HG03439 (cell line): Measurements from ENCODE around the gene ARHGAP10.
"Not testable (repeated sequence)": the region's sequence is repeated elsewhere in the genome, so short reads cannot be mapped to it uniquely, and the experiment has no call there.

Source experiments
- ATAC-seq: cut with Tn5 transposase; IDR thresholded peaks from one replicate; pipeline ENCODE4 v1.9.1; 2021; ENCODE audit warnings: mild to moderate bottlenecking, moderate library complexity; ENCODE audit not compliant: unreplicated experiment

Gene ARHGAP10

GRCh38 chr4:147791341-147791740, 59.5 kb downstream of the ARHGAP10 start:
- no peak for ATAC-seq

GRCh38 chr4:147791865-147792264, 60.0 kb downstream of the ARHGAP10 start:
- ATAC-seq = no peak

GRCh38 chr4:147793569-147794313, 61.9 kb downstream of the ARHGAP10 start:
- ATAC-seq = no peak

GRCh38 chr4:147794314-147794680, 62.4 kb downstream of the ARHGAP10 start:
- ATAC-seq = no peak

GRCh38 chr4:147794787-147795413, 63.0 kb downstream of the ARHGAP10 start:
- peak; percentile 53 for ATAC-seq

- ATAC-seq = not testable (repeated sequence)
Measured at GRCh38 chr4:147799057-147799456, 67.2 kb downstream of the ARHGAP10 start.

GRCh38 chr4:147799986-147800555, 68.2 kb downstream of the ARHGAP10 start:
- ATAC-seq = peak; percentile 98

GRCh38 chr4:147801820-147802219, 69.9 kb downstream of the ARHGAP10 start:
- no peak for ATAC-seq

- ATAC-seq = no peak
Measured at GRCh38 chr4:147802346-147802745, 70.5 kb downstream of the ARHGAP10 start.

- no peak for ATAC-seq
Measured at GRCh38 chr4:147805946-147806345, 74.1 kb downstream of the ARHGAP10 start.

- ATAC-seq = no peak
Measured at GRCh38 chr4:147808447-147808846, 76.6 kb downstream of the ARHGAP10 start.

GRCh38 chr4:147809211-147809610, 77.3 kb downstream of the ARHGAP10 start:
- ATAC-seq = no peak

- ATAC-seq = no peak
Measured at GRCh38 chr4:147811878-147812277, 80.0 kb downstream of the ARHGAP10 start.

GRCh38 chr4:147813109-147813773, 81.4 kb downstream of the ARHGAP10 start:
- ATAC-seq = no peak

- no peak for ATAC-seq
Measured at GRCh38 chr4:147813973-147814372, 82.1 kb downstream of the ARHGAP10 start.

- no peak for ATAC-seq
Measured at GRCh38 chr4:147814376-147814775, 82.5 kb downstream of the ARHGAP10 start.

GRCh38 chr4:147815741-147816140, 83.9 kb downstream of the ARHGAP10 start:
- no peak for ATAC-seq

- no peak for ATAC-seq
Measured at GRCh38 chr4:147816382-147817254, 84.7 kb downstream of the ARHGAP10 start.

GRCh38 chr4:147820975-147821374, 89.1 kb downstream of the ARHGAP10 start:
- no peak for ATAC-seq

- ATAC-seq = peak; percentile 80
Measured at GRCh38 chr4:147821555-147821954, 89.7 kb downstream of the ARHGAP10 start.

GRCh38 chr4:147822128-147822527, 90.2 kb downstream of the ARHGAP10 start:
- no peak for ATAC-seq
